ENCODE measurements around the gene GFOD2.
"Not testable (repeated sequence)": the region's sequence is repeated elsewhere in the genome, so short reads cannot be mapped to it uniquely, and the experiment has no call there.

GFOD2 gene

GRCh38 chr16:67702130-67702529 is 17.0 kb downstream of the GFOD2 start:
- DNase-seq (ENCODE audit: low spot score), result no peak

- no peak for DNase-seq (ENCODE audit: low spot score)
Measured at GRCh38 chr16:67701420-67701819, 17.7 kb downstream of the GFOD2 start.

- no peak for DNase-seq (ENCODE audit: low spot score)
Measured at GRCh38 chr16:67699265-67699664, 19.9 kb downstream of the GFOD2 start.

GRCh38 chr16:67697422-67698185 is 21.5 kb downstream of the GFOD2 start:
- DNase-seq (ENCODE audit: low spot score), result no peak

GRCh38 chr16:67694611-67695010 is 24.5 kb downstream of the GFOD2 start:
- DNase-seq (ENCODE audit: low spot score), result no peak

GRCh38 chr16:67693517-67694285 is 25.4 kb downstream of the GFOD2 start:
- not testable (repeated sequence) for DNase-seq (ENCODE audit: low spot score)

- no peak for DNase-seq (ENCODE audit: low spot score)
Measured at GRCh38 chr16:67685388-67686112, 33.6 kb downstream of the GFOD2 start.

- no peak for DNase-seq (ENCODE audit: low spot score)
Measured at GRCh38 chr16:67683767-67684166, 35.3 kb downstream of the GFOD2 start.

- DNase-seq (ENCODE audit: low spot score), result no peak
Measured at GRCh38 chr16:67679935-67680897, 38.9 kb downstream of the GFOD2 start.

- no peak for DNase-seq (ENCODE audit: low spot score)
Measured at GRCh38 chr16:67678354-67679023, 40.6 kb downstream of the GFOD2 start.

- DNase-seq (ENCODE audit: low spot score), result no peak
Measured at GRCh38 chr16:67677712-67678111, 41.4 kb downstream of the GFOD2 start.

GRCh38 chr16:67676939-67677338 is 42.2 kb downstream of the GFOD2 start:
- no peak for DNase-seq (ENCODE audit: low spot score)

GRCh38 chr16:67676516-67676915 is 42.6 kb downstream of the GFOD2 start:
- DNase-seq (ENCODE audit: low spot score), result no peak

GRCh38 chr16:67675999-67676398 is 43.1 kb downstream of the GFOD2 start:
- DNase-seq (ENCODE audit: low spot score), result no peak

- no peak for DNase-seq (ENCODE audit: low spot score)
Measured at GRCh38 chr16:67675579-67675935, 43.6 kb downstream of the GFOD2 start.

GRCh38 chr16:67674851-67675578 is 44.1 kb downstream of the GFOD2 start:
- DNase-seq (ENCODE audit: low spot score), result no peak

- DNase-seq (ENCODE audit: low spot score), result no peak
Measured at GRCh38 chr16:67673712-67674580, 45.2 kb downstream of the GFOD2 start.

- peak; percentile 51 for DNase-seq (ENCODE audit: low spot score)
Measured at GRCh38 chr16:67672739-67673662, 46.1 kb downstream of the GFOD2 start.
